ENCODE measurements around the gene NEAT1.

NEAT1 gene

GRCh38 chr11:65445101-65445603 is 22.6 kb downstream of the NEAT1 start:
- Histone ChIP-seq H3K79me2 (no peaks in the 10 kb centered on the region), H3K4me1 (peaks cover 21% of the 10 kb centered on the region)

GRCh38 chr11:65445604-65446445 is 23.2 kb downstream of the NEAT1 start:
- no peak overlapping the region for H3K4me2 ChIP-seq (ENCODE audit: low read length)
- H3K27ac ChIP-seq: peak overlapping the region; percentile 84
- TF ChIP-seq, protein P1, sequence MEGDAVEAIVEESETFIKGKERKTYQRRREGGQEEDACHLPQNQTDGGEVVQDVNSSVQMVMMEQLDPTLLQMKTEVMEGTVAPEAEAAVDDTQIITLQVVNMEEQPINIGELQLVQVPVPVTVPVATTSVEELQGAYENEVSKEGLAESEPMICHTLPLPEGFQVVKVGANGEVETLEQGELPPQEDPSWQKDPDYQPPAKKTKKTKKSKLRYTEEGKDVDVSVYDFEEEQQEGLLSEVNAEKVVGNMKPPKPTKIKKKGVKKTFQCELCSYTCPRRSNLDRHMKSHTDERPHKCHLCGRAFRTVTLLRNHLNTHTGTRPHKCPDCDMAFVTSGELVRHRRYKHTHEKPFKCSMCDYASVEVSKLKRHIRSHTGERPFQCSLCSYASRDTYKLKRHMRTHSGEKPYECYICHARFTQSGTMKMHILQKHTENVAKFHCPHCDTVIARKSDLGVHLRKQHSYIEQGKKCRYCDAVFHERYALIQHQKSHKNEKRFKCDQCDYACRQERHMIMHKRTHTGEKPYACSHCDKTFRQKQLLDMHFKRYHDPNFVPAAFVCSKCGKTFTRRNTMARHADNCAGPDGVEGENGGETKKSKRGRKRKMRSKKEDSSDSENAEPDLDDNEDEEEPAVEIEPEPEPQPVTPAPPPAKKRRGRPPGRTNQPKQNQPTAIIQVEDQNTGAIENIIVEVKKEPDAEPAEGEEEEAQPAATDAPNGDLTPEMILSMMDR (IDR thresholded peaks at IDR 0.05): no peak
- no peaks in the 10 kb centered on the region for H3K36me3 ChIP-seq (ENCODE audit: control insufficient read depth, insufficient read depth, low read length)
- H2AFZ ChIP-seq: no peak overlapping the region
- no peak overlapping the region for H3K4me3 ChIP-seq (ENCODE audit: low read depth, low read length)
- no peaks in the 10 kb centered on the region for H3K9me3 ChIP-seq (ENCODE audit: control insufficient read depth, low read length)
- peaks cover 18% of the 10 kb centered on the region for H3K4me1 ChIP-seq
- H3K27me3 ChIP-seq (ENCODE audit: control insufficient read depth, insufficient read depth, low read length): no peaks in the 10 kb centered on the region
- no peaks in the 10 kb centered on the region for H3K79me2 ChIP-seq
- H3K9ac ChIP-seq: no peak overlapping the region

More at GRCh38 chr11:65445101-65445603, 22.6 kb downstream of the NEAT1 start:
- Histone ChIP-seq H3K27ac (peak overlapping the region; percentile 84), H3K4me2 (ENCODE audit: low read length) (no peak overlapping the region), H3K9ac (no peak overlapping the region), H3K9me3 (ENCODE audit: control insufficient read depth, low read length) (no peaks in the 10 kb centered on the region), H3K27me3 (ENCODE audit: control insufficient read depth, insufficient read depth, low read length) (no peaks in the 10 kb centered on the region), H3K4me3 (ENCODE audit: low read depth, low read length) (no peak overlapping the region), H2AFZ (no peak overlapping the region), H3K36me3 (ENCODE audit: control insufficient read depth, insufficient read depth, low read length) (no peaks in the 10 kb centered on the region)
- TF ChIP-seq, protein P1 (IDR thresholded peaks at IDR 0.05): no peak

DNA sequence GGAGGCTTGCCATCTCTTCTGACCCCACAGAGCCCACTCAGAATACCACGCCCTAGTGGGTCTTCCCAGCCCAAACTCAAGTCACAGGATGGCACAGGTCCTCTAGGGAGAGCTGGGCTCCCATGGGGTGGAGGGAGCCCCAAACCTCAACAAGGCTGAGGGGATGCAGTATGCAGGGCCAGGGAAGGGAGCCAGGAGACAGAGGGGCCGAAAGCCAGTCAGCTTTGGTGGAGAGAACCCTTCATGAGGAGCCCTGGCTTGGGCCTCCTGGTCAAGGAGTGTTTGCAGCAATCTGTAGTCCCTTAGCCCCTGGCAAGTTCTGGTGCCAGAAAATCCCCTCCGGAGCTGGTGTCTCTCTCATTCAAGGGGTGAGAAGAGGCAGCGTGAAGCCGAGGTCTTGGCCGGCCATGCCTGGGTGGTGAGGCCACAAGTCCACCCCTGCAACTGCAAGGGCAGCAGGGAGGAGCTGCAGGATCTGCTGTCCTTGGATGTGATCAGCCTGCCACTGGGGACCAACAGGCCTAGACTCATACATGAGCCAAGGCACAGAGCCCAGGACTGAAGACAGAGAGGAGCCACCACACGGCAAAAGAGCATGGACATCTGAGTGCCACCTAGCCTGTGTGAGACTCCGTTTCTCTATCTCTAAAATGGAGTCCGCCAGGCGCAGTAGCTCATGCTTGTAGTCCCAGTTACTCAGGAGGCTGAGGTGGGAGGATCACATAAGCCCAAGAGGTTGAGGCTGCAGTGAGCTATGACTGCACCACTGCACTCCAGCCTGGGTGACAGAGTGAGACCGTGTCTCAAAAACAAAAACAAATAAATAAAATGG is 24.1 kb downstream of the NEAT1 start:
- Histone ChIP-seq H3K9ac (no peak overlapping the region), H3K36me3 (ENCODE audit: control insufficient read depth, insufficient read depth, low read length) (no peaks in the 10 kb centered on the region), H3K79me2 (no peaks in the 10 kb centered on the region), H2AFZ (no peak overlapping the region), H3K9me3 (ENCODE audit: control insufficient read depth, low read length) (no peaks in the 10 kb centered on the region), H3K4me3 (ENCODE audit: low read depth, low read length) (no peak overlapping the region), H3K27me3 (ENCODE audit: control insufficient read depth, insufficient read depth, low read length) (no peaks in the 10 kb centered on the region), H3K4me1 (peaks cover 14% of the 10 kb centered on the region), H3K4me2 (ENCODE audit: low read length) (no peak overlapping the region), H3K27ac (peak overlapping the region; percentile 84)
- TF ChIP-seq, protein P1 (IDR thresholded peaks at IDR 0.05): no peak

DNA sequence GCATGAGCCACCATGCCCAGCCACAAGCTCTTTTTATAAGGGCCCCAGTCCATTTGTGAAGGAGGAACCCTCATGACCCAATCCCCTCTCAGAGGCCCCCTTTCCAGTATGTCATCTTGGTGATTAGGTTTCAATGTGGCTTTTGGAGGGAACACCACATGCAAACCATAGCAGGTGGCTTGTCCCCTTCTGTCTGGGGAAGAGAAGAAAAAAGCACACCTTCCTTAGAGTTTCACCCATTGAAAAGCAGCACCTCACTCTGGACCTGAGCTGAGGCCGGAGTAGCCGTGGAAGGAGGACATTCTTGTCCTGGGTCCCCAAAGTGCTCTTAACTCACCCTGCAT is 25.4 kb downstream of the NEAT1 start:
- H3K9ac ChIP-seq: no peak overlapping the region
- no peak overlapping the region for H3K4me2 ChIP-seq (ENCODE audit: low read length)
- H3K36me3 ChIP-seq (ENCODE audit: control insufficient read depth, insufficient read depth, low read length): no peaks in the 10 kb centered on the region
- H3K79me2 ChIP-seq: no peaks in the 10 kb centered on the region
- H3K27ac ChIP-seq: no peak overlapping the region
- peaks cover 7% of the 10 kb centered on the region for H3K4me1 ChIP-seq
- H3K4me3 ChIP-seq (ENCODE audit: low read depth, low read length): no peak overlapping the region
- TF ChIP-seq, protein P1 (IDR thresholded peaks at IDR 0.05): no peak
- no peaks in the 10 kb centered on the region for H3K9me3 ChIP-seq (ENCODE audit: control insufficient read depth, low read length)
- H2AFZ ChIP-seq: no peak overlapping the region
- H3K27me3 ChIP-seq (ENCODE audit: control insufficient read depth, insufficient read depth, low read length): no peaks in the 10 kb centered on the region
